Vein endothelial cell (primary cell): Measurements from ENCODE around the gene ZMYM4. TPM values are rescaled to one million over a fixed set of nuclear protein-coding genes. Genes with fewer than 3 reads are reported as not detected.

Experiments
- small RNA-seq: library from RNA; depleted of rRNA; stranded (forward); fragments of <200 nt; gene quantifications from one replicate; pipeline ENCODE3, GENCODE V24; 2012
- total RNA-seq: library from RNA; depleted of rRNA; stranded (reverse); fragments of >200 nt; gene quantifications from 2 replicates; pipeline ENCODE4 v1.2.3, GENCODE V29; 2012

The ZMYM4 gene
- total RNA-seq: 50.0 and 54.1 TPM in 2 replicates

GRCh38 chr1:35268282-35269200 is at the start of gene ZMYM4:
ZMYM4 (plus strand) TSS chr1:35268709; CDS start chr1:35269047, 338 bp downstream.

Small RNA genes within 50 kb of the gene (small RNA-seq; reads per million reads assigned to genes)
- gene RF00091: not detected

Other genes with a start within 250 kb of the ZMYM4 start
- gene ZMYM6, start 236.8 kb upstream of the ZMYM4 start, total RNA-seq: 16.3 and 19.5 TPM in 2 replicates
- 17.0 and 25.9 TPM in 2 replicates for gene ZMYM1, start 189.3 kb upstream of the ZMYM4 start, total RNA-seq
- 279 and 286 TPM in 2 replicates for gene SFPQ, start 75.6 kb upstream of the ZMYM4 start, total RNA-seq